22Rv1 (cell line): Measurements from ENCODE around the gene KSR2.

ENCODE experiments used
- CTCF ChIP-seq: fragments of 450-650 bp; IDR thresholded peaks from 2 replicates; pipeline ENCODE4 v1.5.1; 2017; ENCODE audit warnings: mild to moderate bottlenecking
- ZFX ChIP-seq: fragments of 450-650 bp; IDR thresholded peaks from 2 replicates; pipeline ENCODE4 v1.6.1; 2017; ENCODE audit warnings: antibody characterized with exemption, borderline replicate concordance

- TF ChIP-seq CTCF (no peak), ZFX (no peak)
Observed at GRCh38 chr12:117530796-117531195, 438.0 kb downstream of the KSR2 start.
